ENCODE measurements around the gene MTCL1. TPM values are rescaled to one million over a fixed set of nuclear protein-coding genes. Genes with fewer than 3 reads are reported as not detected.

The MTCL1 gene
- total RNA-seq, 1 donor from 2014 or later: 0.80 TPM

GRCh38 chr18:8707556-8708300, 2.4 kb downstream of the MTCL1 start:
- intact Hi-C loops (cut with micrococcal nuclease): loop anchor here (10.0 kb wide), 2 partner anchors 907 to 1207 kb away; partner anchors contain the start of genes PPP4R1 and VAPA
- Mint-ChIP-seq H3K27me3 (ENCODE audit: insufficient read depth) (peaks cover 58% of the 10 kb centered on the region), H3K27ac (no peak overlapping the region)

DNA sequence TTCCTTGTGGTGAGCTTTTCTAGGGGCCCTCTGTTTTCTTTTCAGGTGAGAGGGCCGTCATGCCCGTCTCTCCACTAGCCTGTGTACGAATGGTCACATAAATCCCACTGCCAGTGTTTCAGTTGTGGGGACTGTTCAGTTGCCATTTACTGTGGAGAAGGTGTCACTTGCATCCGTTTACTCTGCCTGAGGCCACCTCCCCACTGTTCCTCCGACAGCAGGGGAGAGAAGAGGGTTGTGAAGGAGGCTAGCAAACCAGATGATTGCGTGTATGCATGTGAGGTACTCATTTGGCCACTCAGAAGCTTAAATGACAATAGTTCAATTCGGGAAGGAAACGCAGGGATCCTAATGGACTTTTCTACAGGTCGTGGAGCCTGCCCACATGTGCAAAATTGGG, 3.3 kb downstream of the MTCL1 start:
- no peak overlapping the region for H3K27ac Mint-ChIP-seq
- intact Hi-C loops (cut with micrococcal nuclease): loop anchor here (10.0 kb wide), 2 partner anchors 906 to 1206 kb away; partner anchors contain the start of genes PPP4R1 and VAPA
- H3K4me3 Mint-ChIP-seq: no peak overlapping the region
- peaks cover 50% of the 10 kb centered on the region for H3K27me3 Mint-ChIP-seq (ENCODE audit: insufficient read depth)
- no peaks in the 10 kb centered on the region for H3K9me3 Mint-ChIP-seq
- peaks cover 4% of the 10 kb centered on the region for H3K36me3 Mint-ChIP-seq (ENCODE audit: low read depth)
- no peak for DNase-seq (ENCODE audit: low spot score)
- peaks cover 14% of the 10 kb centered on the region for H3K4me1 Mint-ChIP-seq (ENCODE audit: low read depth)

More at GRCh38 chr18:8707556-8708300, 2.4 kb downstream of the MTCL1 start:
- DNase-seq (ENCODE audit: low spot score): no peak
- Mint-ChIP-seq H3K9me3 (no peaks in the 10 kb centered on the region), H3K4me1 (ENCODE audit: low read depth) (peaks cover 14% of the 10 kb centered on the region), H3K4me3 (peak overlapping the region; percentile 80), H3K36me3 (ENCODE audit: low read depth) (peaks cover 4% of the 10 kb centered on the region)

GRCh38 chr18:8709248-8710059, 4.1 kb downstream of the MTCL1 start:
- DNase-seq (ENCODE audit: low spot score): no peak
- intact Hi-C loops (cut with micrococcal nuclease): loop anchor here (10.0 kb wide), 2 partner anchors 905 to 1205 kb away; partner anchors contain the start of genes PPP4R1 and VAPA
- H3K4me1 Mint-ChIP-seq (ENCODE audit: low read depth): peaks cover 8% of the 10 kb centered on the region
- H3K27me3 Mint-ChIP-seq (ENCODE audit: insufficient read depth): peaks cover 49% of the 10 kb centered on the region
- H3K36me3 Mint-ChIP-seq (ENCODE audit: low read depth): no peaks in the 10 kb centered on the region
- H3K9me3 Mint-ChIP-seq: no peaks in the 10 kb centered on the region
- no peak overlapping the region for H3K4me3 Mint-ChIP-seq
- no peak overlapping the region for H3K27ac Mint-ChIP-seq

GRCh38 chr18:8711736-8712135, 6.4 kb downstream of the MTCL1 start:
- intact Hi-C loops (cut with micrococcal nuclease): no loop called here
- Mint-ChIP-seq H3K4me3 (no peak overlapping the region), H3K9me3 (no peaks in the 10 kb centered on the region), H3K27me3 (ENCODE audit: insufficient read depth) (peaks cover 51% of the 10 kb centered on the region), H3K36me3 (ENCODE audit: low read depth) (no peaks in the 10 kb centered on the region), H3K4me1 (ENCODE audit: low read depth) (peaks cover 3% of the 10 kb centered on the region), H3K27ac (no peak overlapping the region)
- no peak for DNase-seq (ENCODE audit: low spot score)

GRCh38 chr18:8713691-8714090, 8.3 kb downstream of the MTCL1 start:
- Mint-ChIP-seq H3K9me3 (no peaks in the 10 kb centered on the region), H3K27me3 (ENCODE audit: insufficient read depth) (peaks cover 36% of the 10 kb centered on the region), H3K27ac (no peak overlapping the region), H3K4me1 (ENCODE audit: low read depth) (no peaks in the 10 kb centered on the region), H3K4me3 (no peak overlapping the region), H3K36me3 (ENCODE audit: low read depth) (no peaks in the 10 kb centered on the region)
- intact Hi-C loops (cut with micrococcal nuclease): no loop called here
- no peak for DNase-seq (ENCODE audit: low spot score)

- intact Hi-C loops (cut with micrococcal nuclease): no loop called here
- H3K36me3 Mint-ChIP-seq (ENCODE audit: low read depth): no peaks in the 10 kb centered on the region
- H3K4me1 Mint-ChIP-seq (ENCODE audit: low read depth): no peaks in the 10 kb centered on the region
- H3K4me3 Mint-ChIP-seq: no peak overlapping the region
- H3K27me3 Mint-ChIP-seq (ENCODE audit: insufficient read depth): peaks cover 26% of the 10 kb centered on the region
- H3K27ac Mint-ChIP-seq: no peak overlapping the region
- H3K9me3 Mint-ChIP-seq: no peaks in the 10 kb centered on the region
- no peak for DNase-seq (ENCODE audit: low spot score)
These were observed 10.2 kb downstream of the MTCL1 start for GRCh38 chr18:8715599-8715998.

DNA sequence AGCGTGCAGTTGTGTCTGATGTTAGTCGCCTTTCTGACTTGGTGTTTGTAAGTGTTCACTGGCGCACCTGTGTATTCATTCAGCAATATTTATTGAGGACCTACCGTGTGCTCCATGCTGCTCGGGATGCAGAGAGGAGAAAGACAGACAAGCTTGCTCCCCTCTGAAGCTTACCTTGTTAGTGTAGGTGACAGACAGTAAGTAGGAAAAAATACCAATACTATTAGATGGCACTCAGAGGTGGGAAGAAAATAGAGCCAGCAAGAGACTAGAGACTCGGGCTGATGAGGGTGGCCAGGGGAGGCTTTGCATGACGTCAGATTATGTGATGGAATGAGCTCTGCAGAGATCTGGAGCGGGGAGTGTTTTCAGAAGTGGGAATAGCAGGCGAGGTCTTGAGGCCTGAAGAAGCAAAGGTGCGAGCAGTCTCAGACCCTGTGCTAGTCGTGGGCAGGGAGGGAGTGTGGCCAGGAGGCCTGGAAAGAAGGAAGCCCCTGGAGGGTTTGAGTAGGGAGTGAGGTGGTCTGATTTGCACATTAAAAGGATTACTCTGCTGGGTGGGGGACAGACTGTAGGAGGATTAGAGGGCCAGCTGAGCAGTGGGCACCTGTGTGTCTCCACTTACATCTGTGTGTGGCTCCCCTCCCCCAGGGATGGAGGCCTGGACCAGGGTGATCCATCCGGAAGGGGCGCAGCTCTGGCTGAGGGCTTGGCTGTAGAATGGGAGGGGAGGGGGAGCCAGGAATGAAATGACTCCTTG, 11.8 kb downstream of the MTCL1 start:
- no peaks in the 10 kb centered on the region for H3K4me1 Mint-ChIP-seq (ENCODE audit: low read depth)
- no peaks in the 10 kb centered on the region for H3K36me3 Mint-ChIP-seq (ENCODE audit: low read depth)
- no peak overlapping the region for H3K27ac Mint-ChIP-seq
- no peaks in the 10 kb centered on the region for H3K9me3 Mint-ChIP-seq
- H3K27me3 Mint-ChIP-seq (ENCODE audit: insufficient read depth): peaks cover 18% of the 10 kb centered on the region
- no peak overlapping the region for H3K4me3 Mint-ChIP-seq
- intact Hi-C loops (cut with micrococcal nuclease): no loop called here
- no peak for DNase-seq (ENCODE audit: low spot score)

- no peak overlapping the region for H3K27ac Mint-ChIP-seq
- no peaks in the 10 kb centered on the region for H3K4me1 Mint-ChIP-seq (ENCODE audit: low read depth)
- no peaks in the 10 kb centered on the region for H3K36me3 Mint-ChIP-seq (ENCODE audit: low read depth)
- H3K9me3 Mint-ChIP-seq: no peaks in the 10 kb centered on the region
- no peak for DNase-seq (ENCODE audit: low spot score)
- H3K27me3 Mint-ChIP-seq (ENCODE audit: insufficient read depth): peaks cover 18% of the 10 kb centered on the region
- intact Hi-C loops (cut with micrococcal nuclease): no loop called here
- no peak overlapping the region for H3K4me3 Mint-ChIP-seq
These were observed 13.1 kb downstream of the MTCL1 start for GRCh38 chr18:8718401-8718913.

- Mint-ChIP-seq H3K27ac (no peak overlapping the region), H3K9me3 (no peaks in the 10 kb centered on the region), H3K27me3 (ENCODE audit: insufficient read depth) (peaks cover 12% of the 10 kb centered on the region), H3K36me3 (ENCODE audit: low read depth) (no peaks in the 10 kb centered on the region), H3K4me3 (no peak overlapping the region), H3K4me1 (ENCODE audit: low read depth) (no peaks in the 10 kb centered on the region)
- no peak for DNase-seq (ENCODE audit: low spot score)
- intact Hi-C loops (cut with micrococcal nuclease): no loop called here
These were observed 13.8 kb downstream of the MTCL1 start for GRCh38 chr18:8719192-8719591.

GRCh38 chr18:8720141-8720540, 14.8 kb downstream of the MTCL1 start:
- H3K4me1 Mint-ChIP-seq (ENCODE audit: low read depth): no peaks in the 10 kb centered on the region
- H3K4me3 Mint-ChIP-seq: no peak overlapping the region

DNA sequence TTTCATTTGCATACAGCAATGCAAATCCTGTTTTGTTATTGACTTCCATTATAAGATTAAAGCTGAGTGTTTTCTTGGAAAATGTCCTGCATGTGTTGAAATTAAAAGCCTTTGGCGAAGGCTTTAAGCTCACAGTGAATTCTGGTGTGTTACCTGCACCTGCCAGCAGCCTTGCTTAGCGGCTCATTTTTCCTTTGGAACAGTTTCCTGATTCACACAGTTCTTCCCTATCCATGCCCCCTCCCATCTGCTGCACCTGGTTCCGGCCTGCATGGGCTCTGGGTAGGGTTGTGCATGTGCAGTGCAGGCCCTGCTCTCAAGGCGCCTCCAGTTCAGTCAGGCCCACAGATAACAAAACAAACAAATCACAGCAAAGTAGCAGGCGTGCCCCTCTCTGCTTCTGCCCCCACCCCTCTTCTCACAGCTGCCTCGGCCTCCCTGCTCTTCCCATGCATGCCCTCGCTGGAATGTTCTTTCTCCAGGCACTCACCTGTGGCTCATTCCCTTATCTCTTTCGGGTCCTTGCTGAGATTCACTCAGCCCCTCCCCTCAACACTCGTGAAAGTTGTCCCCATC, 15.8 kb downstream of the MTCL1 start:
- H3K27me3 Mint-ChIP-seq (ENCODE audit: insufficient read depth): peaks cover 8% of the 10 kb centered on the region
- no peak overlapping the region for H3K27ac Mint-ChIP-seq
- no peaks in the 10 kb centered on the region for H3K36me3 Mint-ChIP-seq (ENCODE audit: low read depth)
- H3K9me3 Mint-ChIP-seq: no peaks in the 10 kb centered on the region
- DNase-seq (ENCODE audit: low spot score): no peak
- no peaks in the 10 kb centered on the region for H3K4me1 Mint-ChIP-seq (ENCODE audit: low read depth)
- intact Hi-C loops (cut with micrococcal nuclease): no loop called here
- no peak overlapping the region for H3K4me3 Mint-ChIP-seq

More at GRCh38 chr18:8720141-8720540, 14.8 kb downstream of the MTCL1 start:
- H3K27ac Mint-ChIP-seq: no peak overlapping the region
- intact Hi-C loops (cut with micrococcal nuclease): no loop called here
- no peak for DNase-seq (ENCODE audit: low spot score)
- H3K36me3 Mint-ChIP-seq (ENCODE audit: low read depth): no peaks in the 10 kb centered on the region
- H3K9me3 Mint-ChIP-seq: no peaks in the 10 kb centered on the region
- H3K27me3 Mint-ChIP-seq (ENCODE audit: insufficient read depth): peaks cover 12% of the 10 kb centered on the region

DNA sequence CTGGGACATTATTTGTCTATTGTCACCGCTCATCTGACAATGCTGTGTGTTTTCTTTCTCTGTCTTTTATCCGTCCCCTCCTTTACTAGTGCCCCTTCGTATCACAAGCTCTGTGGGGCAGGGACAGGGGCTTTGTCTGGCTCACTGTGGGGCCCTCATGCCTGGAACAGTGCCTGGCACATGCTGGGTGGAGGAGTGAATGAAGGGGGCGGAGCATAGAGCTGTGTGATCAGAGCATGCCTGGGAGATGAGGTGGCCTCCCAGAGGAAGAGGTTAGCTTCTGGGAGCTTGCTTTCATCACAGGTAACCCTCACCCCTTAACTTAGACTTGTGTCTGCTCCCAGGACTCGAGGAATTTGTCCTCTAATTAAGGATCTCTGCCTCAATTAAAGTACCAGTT, 16.4 kb downstream of the MTCL1 start:
- H3K36me3 Mint-ChIP-seq (ENCODE audit: low read depth): no peaks in the 10 kb centered on the region
- no peak overlapping the region for H3K27ac Mint-ChIP-seq
- no peak for DNase-seq (ENCODE audit: low spot score)
- peaks cover 6% of the 10 kb centered on the region for H3K27me3 Mint-ChIP-seq (ENCODE audit: insufficient read depth)
- intact Hi-C loops (cut with micrococcal nuclease): no loop called here
- H3K9me3 Mint-ChIP-seq: no peaks in the 10 kb centered on the region
- H3K4me3 Mint-ChIP-seq: no peak overlapping the region
- H3K4me1 Mint-ChIP-seq (ENCODE audit: low read depth): no peaks in the 10 kb centered on the region
